Neural progenitor cell (in vitro differentiated cells): ENCODE results near the gene MSI2.

Experiments used
- EZH2 ChIP-seq: fragments of 200-600 bp; sonication (generic); IDR thresholded peaks from 2 replicates; pipeline ENCODE4 v1.6.1; 2017; ENCODE audit warnings: antibody characterized with exemption, mild to moderate bottlenecking, moderate library complexity
- EZH2phosphoT487 ChIP-seq: fragments of 200-600 bp; sonication (generic); IDR thresholded peaks from 2 replicates; pipeline ENCODE4 v1.6.1; 2017; ENCODE audit warnings: antibody characterized with exemption
- TF ChIP-seq, protein P1 (sequence below): fragments of 200-600 bp; sonication (generic); IDR thresholded peaks from 2 replicates; pipeline ENCODE4 v1.5.1; 2017; ENCODE audit warnings: antibody characterized with exemption, mild to moderate bottlenecking

DNA sequence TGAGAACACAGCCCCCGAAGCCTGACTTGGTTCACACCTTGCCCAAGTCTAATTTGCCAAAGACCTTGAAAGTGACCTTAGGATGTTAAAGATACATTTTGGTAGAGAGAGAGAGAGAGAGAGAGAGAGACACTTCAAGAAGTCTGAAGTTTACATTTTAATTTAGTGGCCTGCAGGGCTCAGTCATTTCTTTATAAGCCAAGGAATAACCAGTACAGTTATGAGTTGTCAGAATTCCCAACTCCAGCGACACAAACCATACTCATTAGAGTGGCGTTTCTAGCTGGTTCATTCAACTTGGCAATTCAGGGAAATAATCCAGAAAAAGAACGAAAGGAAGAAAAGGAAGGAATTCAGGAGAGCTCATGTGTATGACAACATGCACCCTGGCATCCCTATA, 284.7 kb downstream of the MSI2 start:
- TF ChIP-seq, protein P1, sequence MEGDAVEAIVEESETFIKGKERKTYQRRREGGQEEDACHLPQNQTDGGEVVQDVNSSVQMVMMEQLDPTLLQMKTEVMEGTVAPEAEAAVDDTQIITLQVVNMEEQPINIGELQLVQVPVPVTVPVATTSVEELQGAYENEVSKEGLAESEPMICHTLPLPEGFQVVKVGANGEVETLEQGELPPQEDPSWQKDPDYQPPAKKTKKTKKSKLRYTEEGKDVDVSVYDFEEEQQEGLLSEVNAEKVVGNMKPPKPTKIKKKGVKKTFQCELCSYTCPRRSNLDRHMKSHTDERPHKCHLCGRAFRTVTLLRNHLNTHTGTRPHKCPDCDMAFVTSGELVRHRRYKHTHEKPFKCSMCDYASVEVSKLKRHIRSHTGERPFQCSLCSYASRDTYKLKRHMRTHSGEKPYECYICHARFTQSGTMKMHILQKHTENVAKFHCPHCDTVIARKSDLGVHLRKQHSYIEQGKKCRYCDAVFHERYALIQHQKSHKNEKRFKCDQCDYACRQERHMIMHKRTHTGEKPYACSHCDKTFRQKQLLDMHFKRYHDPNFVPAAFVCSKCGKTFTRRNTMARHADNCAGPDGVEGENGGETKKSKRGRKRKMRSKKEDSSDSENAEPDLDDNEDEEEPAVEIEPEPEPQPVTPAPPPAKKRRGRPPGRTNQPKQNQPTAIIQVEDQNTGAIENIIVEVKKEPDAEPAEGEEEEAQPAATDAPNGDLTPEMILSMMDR, result no peak
- TF ChIP-seq EZH2 (no peak), EZH2phosphoT487 (no peak)
